Testis (tissue), 2 donors: Measurements from ENCODE around the gene TPPP.

Source experiments
- POLR2A ChIP-seq: fragments of 450-650 bp; IDR thresholded peaks from one replicate; pipeline ENCODE4 v1.6.1; 2017; ENCODE audit warnings: antibody characterized with exemption, mild to moderate bottlenecking, moderate library complexity
- TF ChIP-seq, protein P1 (sequence below), 3 experiments: fragments of 450-650 bp in 2 of 3; fragments of 200-600 bp in 1 of 3; sonication (generic) in 1 of 3; IDR thresholded peaks; one replicate each; pipeline ENCODE4 v1.5.1; 2016 to 2019; ENCODE audit warnings: antibody characterized with exemption in 3 of 3, mild to moderate bottlenecking in 2 of 3, moderate library complexity in 1 of 3

GRCh38 chr5:664343-664993, 28.7 kb downstream of the TPPP start:
- no peak for TF ChIP-seq POLR2A
- TF ChIP-seq, protein P1, sequence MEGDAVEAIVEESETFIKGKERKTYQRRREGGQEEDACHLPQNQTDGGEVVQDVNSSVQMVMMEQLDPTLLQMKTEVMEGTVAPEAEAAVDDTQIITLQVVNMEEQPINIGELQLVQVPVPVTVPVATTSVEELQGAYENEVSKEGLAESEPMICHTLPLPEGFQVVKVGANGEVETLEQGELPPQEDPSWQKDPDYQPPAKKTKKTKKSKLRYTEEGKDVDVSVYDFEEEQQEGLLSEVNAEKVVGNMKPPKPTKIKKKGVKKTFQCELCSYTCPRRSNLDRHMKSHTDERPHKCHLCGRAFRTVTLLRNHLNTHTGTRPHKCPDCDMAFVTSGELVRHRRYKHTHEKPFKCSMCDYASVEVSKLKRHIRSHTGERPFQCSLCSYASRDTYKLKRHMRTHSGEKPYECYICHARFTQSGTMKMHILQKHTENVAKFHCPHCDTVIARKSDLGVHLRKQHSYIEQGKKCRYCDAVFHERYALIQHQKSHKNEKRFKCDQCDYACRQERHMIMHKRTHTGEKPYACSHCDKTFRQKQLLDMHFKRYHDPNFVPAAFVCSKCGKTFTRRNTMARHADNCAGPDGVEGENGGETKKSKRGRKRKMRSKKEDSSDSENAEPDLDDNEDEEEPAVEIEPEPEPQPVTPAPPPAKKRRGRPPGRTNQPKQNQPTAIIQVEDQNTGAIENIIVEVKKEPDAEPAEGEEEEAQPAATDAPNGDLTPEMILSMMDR (IDR thresholded peaks at IDR 0.05), result no peak
